HG02938 (cell line): ENCODE measurements around the gene ARL4D.
"Not testable (repeated sequence)": the region's sequence is repeated elsewhere in the genome, so short reads cannot be mapped to it uniquely, and the experiment has no call there.

Source experiments
- ATAC-seq: cut with Tn5 transposase; IDR thresholded peaks from one replicate; pipeline ENCODE4 v1.9.1; 2021; ENCODE audit warnings: mild to moderate bottlenecking, moderate library complexity; ENCODE audit not compliant: unreplicated experiment

The ARL4D gene

GRCh38 chr17:43368740-43369506, 29.9 kb upstream of the ARL4D start:
- ATAC-seq = no peak

DNA sequence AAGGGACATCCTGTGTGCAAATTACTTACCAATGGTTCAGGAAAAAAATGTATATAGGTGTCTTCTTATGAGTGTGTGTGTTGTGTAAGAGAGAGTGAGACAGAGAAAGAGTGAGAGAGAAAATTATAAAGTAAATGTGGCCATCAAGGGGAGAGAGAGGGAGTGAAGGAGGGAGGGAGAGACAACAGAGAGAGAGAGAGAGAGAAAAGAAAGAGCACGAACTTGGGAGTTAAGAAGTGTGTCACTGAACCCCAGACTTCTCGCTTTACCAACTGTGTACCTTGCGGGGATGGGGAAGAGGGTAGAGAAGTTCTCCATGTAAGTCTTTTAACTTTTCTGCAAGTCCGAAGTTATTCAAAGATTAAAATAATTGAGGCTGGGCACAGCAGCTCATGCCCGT, 28.8 kb upstream of the ARL4D start:
- no peak for ATAC-seq

DNA sequence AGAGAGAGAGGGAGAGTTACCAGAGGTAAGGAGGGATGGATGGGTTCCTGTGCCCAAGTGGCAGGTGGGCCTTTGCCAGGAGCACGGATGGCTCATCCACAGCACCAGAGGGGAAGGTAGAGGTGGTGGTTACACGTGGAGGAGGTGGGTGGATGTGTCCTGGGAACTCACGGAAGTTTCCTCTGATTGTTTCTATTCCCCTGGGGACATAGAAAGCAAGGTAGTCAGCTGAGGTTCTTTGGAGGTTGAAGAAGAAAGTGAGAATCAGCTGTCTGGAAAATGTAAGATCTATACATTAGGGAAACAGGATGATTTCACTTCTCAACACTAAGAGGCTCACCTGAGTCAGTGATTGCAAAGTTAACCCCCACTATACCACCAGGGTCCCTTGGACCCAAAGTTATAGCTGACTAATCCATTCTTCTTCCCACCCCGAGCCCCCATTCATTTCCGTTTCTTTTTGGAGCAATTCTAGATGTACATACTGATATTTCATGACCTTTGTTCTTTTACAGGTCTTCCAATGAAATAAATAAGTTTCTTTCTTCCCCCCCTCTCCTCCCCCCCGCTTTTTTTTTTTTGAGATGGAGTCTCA, 27.5 kb upstream of the ARL4D start:
- no peak for ATAC-seq

DNA sequence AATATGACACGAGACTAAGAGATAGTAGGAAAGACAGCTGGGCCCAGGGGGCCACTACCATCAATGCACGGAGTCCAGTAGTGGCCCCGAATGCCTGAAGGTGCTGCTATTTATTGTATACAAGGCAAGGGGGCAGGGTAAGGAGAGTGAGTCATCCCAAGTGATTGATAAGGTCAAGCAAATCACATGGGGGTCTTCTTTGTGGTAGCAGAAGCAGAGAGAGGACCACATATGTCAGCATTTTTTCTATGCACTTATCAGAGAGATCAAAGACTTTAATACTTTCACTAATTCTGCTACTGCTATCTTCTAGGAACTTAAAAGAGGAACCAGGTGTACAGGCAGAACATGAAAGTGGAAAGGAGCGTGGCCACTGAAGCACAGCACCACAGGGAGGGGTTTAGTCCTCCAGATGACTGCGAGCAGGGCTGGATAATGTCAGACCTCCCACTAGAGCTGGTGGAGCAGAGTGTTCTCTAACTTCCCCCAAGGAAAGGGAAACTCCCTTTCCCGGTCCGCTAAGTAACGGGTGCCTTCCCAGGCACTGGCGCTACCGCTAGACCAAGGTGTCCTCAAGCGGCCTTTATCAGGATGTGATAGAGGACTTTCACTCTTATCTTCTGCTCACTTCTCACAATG, 26.4 kb upstream of the ARL4D start:
- ATAC-seq = no peak

GRCh38 chr17:43373356-43373755, 25.4 kb upstream of the ARL4D start:
- ATAC-seq = no peak

GRCh38 chr17:43375915-43376314, 22.9 kb upstream of the ARL4D start:
- not testable (repeated sequence) for ATAC-seq

DNA sequence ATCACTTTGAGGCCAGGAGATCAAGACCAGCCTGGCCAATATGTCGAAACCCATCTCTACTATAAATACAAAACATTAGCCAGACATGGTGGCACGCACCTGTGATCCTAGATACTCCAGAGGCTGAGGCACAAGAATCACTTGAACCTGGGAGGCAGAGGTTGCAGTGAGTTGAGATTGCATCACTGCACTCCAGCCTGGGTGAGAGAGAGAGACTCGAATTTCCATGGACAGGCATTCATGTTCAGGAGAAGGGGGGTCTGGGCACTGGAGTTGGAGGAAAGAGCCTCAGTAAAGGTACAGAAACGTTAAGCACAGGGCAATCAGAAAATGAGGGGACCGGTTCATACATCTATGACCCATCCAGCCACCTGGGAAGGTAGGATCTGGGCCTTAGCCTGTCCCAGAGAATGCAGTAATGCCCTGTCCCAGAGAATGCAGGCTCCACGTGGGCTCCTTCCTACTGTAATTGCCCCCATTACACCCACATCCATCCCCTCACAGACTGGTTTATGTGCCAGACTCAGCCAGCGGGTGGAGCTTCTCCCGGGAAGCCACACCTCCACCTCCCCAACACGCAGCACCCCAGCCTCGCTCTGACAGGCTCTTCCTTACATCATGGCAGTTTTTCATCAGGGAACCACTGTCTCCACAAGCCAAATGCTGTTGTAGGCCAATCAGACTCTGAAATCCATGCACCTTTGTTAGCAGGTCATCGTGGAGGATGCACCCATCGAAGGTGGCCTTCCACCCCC, 21.6 kb upstream of the ARL4D start:
- ATAC-seq = no peak

DNA sequence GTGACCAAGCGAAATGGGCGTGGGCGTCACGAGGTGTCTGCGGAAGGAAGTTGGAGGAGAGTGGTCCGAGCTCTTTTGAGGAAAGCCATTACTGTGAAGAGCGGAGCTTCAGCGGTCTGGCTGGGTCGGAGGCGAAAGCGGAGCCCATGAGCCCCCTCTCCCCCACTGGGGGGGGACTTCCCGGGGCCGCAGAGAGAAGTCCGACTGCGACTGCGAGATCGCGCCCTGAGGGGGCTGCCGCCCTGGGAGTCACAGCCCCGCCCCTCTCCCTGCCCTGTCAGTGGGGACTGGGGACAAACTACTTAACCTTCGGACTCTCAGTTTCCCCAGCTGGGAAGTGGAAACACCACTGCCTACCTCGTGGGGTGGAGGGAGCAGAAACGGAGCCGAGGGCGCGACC, 20.0 kb upstream of the ARL4D start:
- ATAC-seq = no peak

DNA sequence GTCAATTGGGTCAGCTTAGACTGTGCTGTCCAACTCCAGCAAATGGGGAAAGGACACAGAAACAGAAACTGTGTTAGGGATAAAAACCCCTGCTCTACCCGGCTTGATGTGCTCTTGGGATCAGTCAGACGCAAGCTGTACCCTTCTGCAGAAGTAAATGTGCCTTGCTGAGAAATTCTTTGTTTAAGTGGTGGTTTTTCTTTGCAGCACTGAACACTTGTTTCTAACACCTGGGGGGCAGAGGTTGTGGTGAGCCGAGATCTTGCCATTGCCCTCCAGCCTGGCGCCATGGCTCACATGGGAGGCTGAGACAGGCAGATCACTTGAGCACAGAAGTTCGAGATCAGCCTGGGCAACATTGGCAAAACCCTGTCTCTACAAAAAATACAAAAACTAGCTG, 18.5 kb upstream of the ARL4D start:
- ATAC-seq = no peak

- ATAC-seq = no peak
Measured at GRCh38 chr17:43381204-43381603, 17.6 kb upstream of the ARL4D start.

GRCh38 chr17:43381621-43382020, 17.2 kb upstream of the ARL4D start:
- no peak for ATAC-seq

DNA sequence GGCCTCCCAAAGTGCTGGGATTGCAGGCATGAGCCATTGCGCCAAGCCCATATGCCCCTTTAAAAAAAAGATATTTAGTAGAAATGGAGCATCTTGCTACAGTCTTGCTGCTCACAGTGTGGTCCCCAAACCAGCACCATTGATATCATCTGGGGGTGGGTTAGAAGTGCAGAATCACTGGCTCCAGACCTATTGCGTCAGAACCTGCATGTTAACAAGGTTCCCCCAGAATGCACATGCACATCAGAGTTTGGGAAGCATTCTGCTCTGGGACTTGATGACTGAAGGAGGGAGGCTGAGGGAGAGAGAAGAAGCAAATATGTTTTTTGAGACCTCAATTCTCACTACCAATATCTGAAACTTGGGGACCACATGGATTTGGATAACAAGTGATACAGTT, 16.0 kb upstream of the ARL4D start:
- ATAC-seq = no peak

DNA sequence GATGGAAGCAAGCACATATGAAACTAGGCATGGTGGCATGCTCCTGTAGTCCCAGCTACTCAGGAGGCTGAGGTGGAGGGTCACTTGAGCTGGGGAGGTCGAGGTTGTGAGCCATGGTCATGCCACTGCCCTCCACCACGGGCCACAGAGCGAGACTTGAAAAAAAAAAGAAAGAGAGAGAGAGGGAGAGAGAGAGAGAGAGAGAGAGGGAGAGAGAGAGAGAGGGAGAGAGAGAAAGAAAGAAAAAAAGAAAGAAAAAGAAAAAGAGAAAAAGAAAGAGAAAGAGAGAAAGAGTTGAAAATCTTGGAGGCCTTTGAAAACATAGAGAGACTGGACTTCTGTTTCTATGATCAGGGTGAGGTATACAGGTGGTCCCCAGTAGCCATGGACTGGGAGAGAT, 15.4 kb upstream of the ARL4D start:
- no peak for ATAC-seq

DNA sequence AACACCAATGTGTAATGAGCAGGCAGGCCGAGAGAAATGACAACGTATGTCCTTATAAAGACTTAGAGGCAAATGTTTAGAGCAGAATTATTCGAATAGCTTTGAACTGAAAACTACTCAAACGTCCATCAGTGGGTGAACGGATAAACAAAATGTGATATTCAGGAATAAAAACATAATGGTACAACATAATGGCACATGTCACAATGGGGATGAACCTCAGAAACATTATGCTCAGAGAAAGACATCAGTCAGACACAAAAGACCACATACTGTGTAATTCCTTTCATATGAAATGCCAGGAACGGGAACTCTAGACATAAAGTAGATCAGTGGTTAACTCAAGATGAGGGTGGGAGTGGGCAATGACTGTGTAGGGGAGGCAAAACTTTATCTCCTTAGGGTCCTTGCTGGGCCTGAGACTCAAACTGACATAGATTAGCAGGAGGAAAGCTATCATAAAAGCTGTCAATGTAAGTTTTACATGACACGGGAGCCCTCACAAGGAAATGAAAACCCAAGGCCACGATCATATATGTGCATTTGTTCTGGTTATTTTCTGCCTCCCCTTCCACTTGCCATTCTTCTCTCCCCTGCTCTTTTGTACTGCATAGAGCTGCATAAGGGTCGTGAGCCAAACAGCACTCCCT, 14.8 kb upstream of the ARL4D start:
- no peak for ATAC-seq

DNA sequence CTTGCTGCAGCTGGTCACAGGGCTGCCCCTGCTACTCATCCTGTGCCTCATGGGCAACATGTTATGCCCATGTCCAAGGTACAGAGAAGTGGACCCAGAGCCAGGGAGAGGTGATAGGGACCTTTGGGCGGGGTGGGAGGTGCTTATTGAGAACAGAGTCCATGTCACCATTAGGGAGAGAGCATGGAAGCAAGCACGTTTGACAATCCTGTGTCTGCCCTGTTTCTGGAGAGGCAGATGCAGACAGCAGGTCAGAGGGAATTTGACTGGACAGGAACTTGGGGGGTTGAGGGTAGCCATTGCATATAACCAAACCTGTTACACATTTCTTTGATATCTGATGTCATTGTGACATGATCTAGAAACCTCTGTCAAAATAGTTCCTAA, 14.3 kb upstream of the ARL4D start:
- no peak for ATAC-seq

- ATAC-seq = no peak
Measured at GRCh38 chr17:43385046-43385831, 13.6 kb upstream of the ARL4D start.

DNA sequence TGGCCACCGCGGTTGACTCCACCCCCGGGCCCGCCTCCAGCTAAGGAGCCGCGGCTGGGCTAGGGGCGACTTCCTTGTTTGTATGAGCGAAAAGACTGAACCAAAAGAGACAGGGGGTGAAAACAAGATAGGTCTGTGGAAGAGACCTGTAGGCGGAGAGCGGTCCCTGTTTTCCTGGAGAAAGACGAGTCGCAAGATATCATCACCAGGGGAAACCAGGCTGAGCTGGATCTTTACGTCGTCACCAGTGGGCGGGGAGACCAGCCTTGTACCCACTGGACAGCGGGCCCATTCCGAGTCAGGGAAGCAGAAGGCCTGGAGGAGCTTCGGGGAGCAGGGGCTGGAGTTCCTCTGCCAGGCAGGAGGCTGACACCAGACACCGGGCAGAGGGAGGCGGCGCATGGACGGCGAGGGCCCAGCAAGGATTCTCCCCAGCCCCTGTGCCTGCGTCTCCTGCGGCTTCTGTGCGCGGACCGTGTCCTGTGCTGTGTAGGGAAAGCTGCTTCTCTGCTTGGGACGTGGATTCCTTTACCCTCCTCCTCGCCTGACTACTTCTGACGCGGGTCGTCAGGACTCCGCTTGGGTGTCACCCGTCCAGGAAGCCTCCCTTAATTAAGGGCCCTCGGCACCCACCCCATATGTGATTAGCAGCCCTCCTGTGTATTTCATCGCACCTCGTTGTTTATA, 10.3 kb upstream of the ARL4D start:
- no peak for ATAC-seq

DNA sequence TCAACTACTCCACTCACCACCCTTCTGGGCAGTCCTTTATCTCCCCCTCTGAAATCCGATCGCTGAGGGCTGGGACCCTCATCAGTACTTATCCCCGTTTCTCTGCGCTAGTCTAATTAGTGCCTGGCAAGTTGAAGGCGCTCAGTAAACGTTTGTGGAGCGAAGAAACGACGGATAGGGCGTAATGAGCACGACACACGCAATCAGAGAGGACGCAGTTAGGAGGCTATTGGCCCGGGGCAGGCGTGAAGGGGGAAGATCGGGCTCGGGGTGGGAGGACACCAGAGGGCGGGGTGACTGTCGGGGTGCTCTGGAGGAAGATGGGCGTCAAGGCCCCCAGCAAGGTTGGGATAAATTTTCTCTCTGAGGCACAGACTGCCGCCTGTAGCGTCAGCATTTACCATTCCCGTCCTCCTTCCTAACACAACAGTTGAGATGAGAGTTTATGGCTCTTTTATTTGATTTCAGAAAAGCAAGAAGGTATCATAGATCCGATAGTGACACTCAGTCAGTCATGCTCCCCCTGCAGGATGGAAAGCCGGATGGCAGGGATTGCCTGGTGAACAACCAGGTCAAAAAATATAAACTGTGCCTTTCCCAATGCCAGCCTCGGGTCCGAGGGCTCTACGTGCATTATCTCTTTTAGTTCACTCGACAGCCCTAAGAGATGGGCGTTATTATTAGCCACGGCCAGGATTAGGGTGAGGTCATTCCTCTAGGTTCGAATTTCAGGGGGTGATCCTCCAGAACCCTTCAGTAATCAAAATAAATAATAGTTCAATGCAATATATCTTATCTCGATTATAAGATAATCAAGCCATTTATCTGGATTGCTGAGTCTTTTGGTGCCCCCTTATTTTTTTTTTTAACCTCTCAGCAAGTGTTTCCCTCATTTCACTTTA, 9.5 kb upstream of the ARL4D start:
- no peak for ATAC-seq

GRCh38 chr17:43392397-43392796, 6.4 kb upstream of the ARL4D start:
- no peak for ATAC-seq
